Osteoblast (primary cell): ENCODE results near the gene STRN3. TPM values are rescaled to one million over a fixed set of nuclear protein-coding genes. Genes with fewer than 3 reads are reported as not detected.

Experiments
- DNase-seq: peaks from one replicate; pipeline ENCODE4 v3.0.0; 2011; ENCODE audit warnings: low spot score, mixed read lengths; ENCODE audit not compliant: insufficient read length; ENCODE audit errors: missing footprints
- H2AFZ ChIP-seq: 2 replicates; pipeline ENCODE4 v1.6.0; 2011; ENCODE audit warnings: mild to moderate bottlenecking, low read length
- H3K27ac ChIP-seq: 2 replicates; pipeline ENCODE4 v1.5.1; 2011; ENCODE audit warnings: mild to moderate bottlenecking, low read depth, low read length, moderate library complexity
- H3K27me3 ChIP-seq: 2 replicates; pipeline ENCODE4 v1.6.0; 2012; ENCODE audit warnings: mild to moderate bottlenecking, control low read depth, inconsistent platforms, low read length, moderate library complexity; ENCODE audit not compliant: insufficient read depth
- H3K36me3 ChIP-seq: 2 replicates; pipeline ENCODE4 v1.5.1; 2011; ENCODE audit warnings: mild to moderate bottlenecking, low read length, control low read depth, moderate library complexity; ENCODE audit not compliant: insufficient read depth
- H3K4me1 ChIP-seq: 2 replicates; pipeline ENCODE4 v1.5.1; 2011; ENCODE audit warnings: mild to moderate bottlenecking, low read length, control low read depth, moderate library complexity; ENCODE audit not compliant: insufficient read depth
- H3K4me2 ChIP-seq: 2 replicates; pipeline ENCODE4 v1.6.0; 2011; ENCODE audit warnings: mild to moderate bottlenecking, low read length; ENCODE audit not compliant: insufficient read depth
- H3K4me3 ChIP-seq: fragments of 200-600 bp; sonication (generic); 3 replicates; pipeline ENCODE4 v1.5.1; 2012; ENCODE audit warnings: mild to moderate bottlenecking, low read length, inconsistent platforms; ENCODE audit not compliant: insufficient read depth
- H3K79me2 ChIP-seq: 2 replicates; pipeline ENCODE4 v1.6.0; 2012; ENCODE audit warnings: mild to moderate bottlenecking, low read length, control low read depth, inconsistent platforms; ENCODE audit not compliant: insufficient read depth
- H3K9me3 ChIP-seq: 2 replicates; pipeline ENCODE4 v1.5.1; 2011; ENCODE audit warnings: low read depth, low read length, control low read depth
- H4K20me1 ChIP-seq: 2 replicates; pipeline ENCODE4 v1.6.0; 2012; ENCODE audit warnings: mild to moderate bottlenecking, low read length, control low read depth; ENCODE audit not compliant: insufficient read depth
- CTCF ChIP-seq: IDR thresholded peaks from 2 replicates; pipeline ENCODE4 v1.5.1; 2011; ENCODE audit warnings: mild to moderate bottlenecking, low read depth, low read length, moderate library complexity; ENCODE audit errors: extremely low read depth
- total RNA-seq: library from RNA; depleted of rRNA; stranded (reverse); fragments of >200 nt; gene quantifications from 2 replicates; pipeline ENCODE4 v1.2.3, GENCODE V29; 2012

Gene STRN3
- total RNA-seq, 1 donor: 55.7 TPM

GRCh38 chr14:31003284-31003683 is 22.9 kb downstream of the STRN3 start:
- H3K9me3 ChIP-seq: peaks cover 2% of the 10 kb centered on the region
- H3K4me1 ChIP-seq: no peaks in the 10 kb centered on the region
- H3K4me3 ChIP-seq: no peak overlapping the region
- no peak overlapping the region for H2AFZ ChIP-seq
- H3K79me2 ChIP-seq: peaks cover 90% of the 10 kb centered on the region
- H4K20me1 ChIP-seq: peaks cover 39% of the 10 kb centered on the region
- no peak for TF ChIP-seq CTCF
- no peak overlapping the region for H3K27ac ChIP-seq
- H3K36me3 ChIP-seq: peaks cover 16% of the 10 kb centered on the region
- no peak overlapping the region for H3K4me2 ChIP-seq
- DNase-seq: no peak
- H3K27me3 ChIP-seq: no peaks in the 10 kb centered on the region

GRCh38 chr14:31001339-31001658 is 24.9 kb downstream of the STRN3 start:
- Histone ChIP-seq H3K9me3 (peaks cover 2% of the 10 kb centered on the region), H2AFZ (no peak overlapping the region), H3K36me3 (peaks cover 12% of the 10 kb centered on the region), H3K4me2 (no peak overlapping the region), H4K20me1 (peaks cover 57% of the 10 kb centered on the region), H3K79me2 (peaks cover 90% of the 10 kb centered on the region), H3K27ac (no peak overlapping the region), H3K4me3 (no peak overlapping the region), H3K27me3 (no peaks in the 10 kb centered on the region), H3K4me1 (no peaks in the 10 kb centered on the region)
- peak; percentile 15 for DNase-seq
- no peak for TF ChIP-seq CTCF

GRCh38 chr14:31000629-31001338 is 25.4 kb downstream of the STRN3 start:
- Histone ChIP-seq H3K27ac (no peak overlapping the region), H3K9me3 (peaks cover 2% of the 10 kb centered on the region), H3K4me1 (peaks cover 4% of the 10 kb centered on the region), H3K36me3 (peaks cover 9% of the 10 kb centered on the region), H3K79me2 (peaks cover 90% of the 10 kb centered on the region), H2AFZ (no peak overlapping the region), H3K4me3 (no peak overlapping the region), H3K4me2 (no peak overlapping the region), H4K20me1 (peaks cover 62% of the 10 kb centered on the region), H3K27me3 (no peaks in the 10 kb centered on the region)
- no peak for TF ChIP-seq CTCF
- DNase-seq: no peak

- H3K27ac ChIP-seq: no peak overlapping the region
- no peak for DNase-seq
- H3K27me3 ChIP-seq: no peaks in the 10 kb centered on the region
- no peak overlapping the region for H2AFZ ChIP-seq
- H3K79me2 ChIP-seq: peaks cover 93% of the 10 kb centered on the region
- H4K20me1 ChIP-seq: peaks cover 78% of the 10 kb centered on the region
- H3K4me2 ChIP-seq: no peak overlapping the region
- H3K36me3 ChIP-seq: peaks cover 6% of the 10 kb centered on the region
- peaks cover 16% of the 10 kb centered on the region for H3K4me1 ChIP-seq
- TF ChIP-seq CTCF: no peak
- H3K9me3 ChIP-seq: peaks cover 2% of the 10 kb centered on the region
- H3K4me3 ChIP-seq: no peak overlapping the region
Observed at GRCh38 chr14:30999038-30999773, 27.0 kb downstream of the STRN3 start.
